ENCODE results near the gene IPP. TPM values are rescaled to one million over a fixed set of nuclear protein-coding genes. Genes with fewer than 3 reads are reported as not detected.
"Not testable (repeated sequence)": the region's sequence is repeated elsewhere in the genome, so short reads cannot be mapped to it uniquely, and the experiment has no call there.

Gene IPP
- total RNA-seq, 1 donor from 2014 or later: 6.6 TPM

- peak; percentile 84 for DNase-seq
Measured at GRCh38 chr1:45679123-45679522, 71.3 kb downstream of the IPP start.

- no peak for DNase-seq
Measured at GRCh38 chr1:45678489-45678888, 72.0 kb downstream of the IPP start.

- no peak for DNase-seq
Measured at GRCh38 chr1:45677751-45678245, 72.7 kb downstream of the IPP start.

GRCh38 chr1:45676553-45676952 is 73.9 kb downstream of the IPP start:
- not testable (repeated sequence) for DNase-seq

GRCh38 chr1:45674478-45674877 is 76.0 kb downstream of the IPP start:
- no peak for DNase-seq

- DNase-seq: no peak
Measured at GRCh38 chr1:45673956-45674355, 76.5 kb downstream of the IPP start.

- peak; percentile 56 for DNase-seq
Measured at GRCh38 chr1:45669859-45670655, 80.4 kb downstream of the IPP start.

- no peak for DNase-seq
Measured at GRCh38 chr1:45669379-45669778, 81.1 kb downstream of the IPP start.

- DNase-seq: no peak
Measured at GRCh38 chr1:45668526-45668925, 81.9 kb downstream of the IPP start.

GRCh38 chr1:45667321-45668111 is 82.9 kb downstream of the IPP start:
- DNase-seq: no peak

- no peak for DNase-seq
Measured at GRCh38 chr1:45666836-45667235, 83.6 kb downstream of the IPP start.

- no peak for DNase-seq
Measured at GRCh38 chr1:45660336-45660735, 90.1 kb downstream of the IPP start.

- no peak for DNase-seq
Measured at GRCh38 chr1:45659222-45659621, 91.2 kb downstream of the IPP start.

GRCh38 chr1:45658171-45658570 is 92.3 kb downstream of the IPP start:
- DNase-seq: no peak

- no peak for DNase-seq
Measured at GRCh38 chr1:45656573-45657226, 93.8 kb downstream of the IPP start.

GRCh38 chr1:45654540-45655280 is 95.7 kb downstream of the IPP start:
- no peak for DNase-seq

Other genes with a start within 250 kb of the IPP start
- gene PRDX1, start 228.8 kb downstream of the IPP start, total RNA-seq: 698 and 775 TPM in 2 replicates
- 141 and 232 TPM in 2 replicates for gene AKR1A1, start 199.8 kb downstream of the IPP start, total RNA-seq
- 88.2 and 114 TPM in 2 replicates for gene NASP, start 166.6 kb downstream of the IPP start, total RNA-seq
- 1.2 and 1.6 TPM in 2 replicates for gene CCDC17, start 126.6 kb downstream of the IPP start, total RNA-seq
- 120 and 145 TPM in 2 replicates for gene GPBP1L1, start 64.1 kb downstream of the IPP start, total RNA-seq
- 11.9 and 20.5 TPM in 2 replicates for gene TMEM69, start 62.5 kb downstream of the IPP start, total RNA-seq
- 17.2 and 21.3 TPM in 2 replicates for gene MAST2, start 53.0 kb upstream of the IPP start, total RNA-seq

All from dermis blood vessel endothelial cell (primary cell).